HFFc6 (cell line): ENCODE measurements around the gene GRIA4. TPM values are rescaled to one million over a fixed set of nuclear protein-coding genes. Genes with fewer than 3 reads are reported as not detected.

Experiments used
- DNase-seq: peaks from one replicate; pipeline ENCODE4 v3.0.0-alpha.2; 2018
- H3K27ac Mint-ChIP-seq: 2 replicates; pipeline ENCODE4 v1.8.0; 2020; ENCODE audit warnings: mild to moderate bottlenecking, mixed read lengths
- H3K27me3 Mint-ChIP-seq: 2 replicates; pipeline ENCODE4 v1.8.0; 2021; ENCODE audit warnings: mild to moderate bottlenecking, moderate library complexity, mixed read lengths; ENCODE audit not compliant: insufficient read depth
- H3K36me3 Mint-ChIP-seq: 2 replicates; pipeline ENCODE4 v1.8.0; 2021; ENCODE audit warnings: low read depth, mixed read lengths
- H3K4me1 Mint-ChIP-seq: 2 replicates; pipeline ENCODE4 v1.8.0; 2020; ENCODE audit warnings: low read depth, mixed read lengths
- H3K4me3 Mint-ChIP-seq: 2 replicates; pipeline ENCODE4 v1.8.0; 2020; ENCODE audit warnings: mild to moderate bottlenecking, moderate library complexity, mixed read lengths
- H3K9me3 Mint-ChIP-seq: 2 replicates; pipeline ENCODE4 v1.8.0; 2020; ENCODE audit warnings: mild to moderate bottlenecking, mixed read lengths
- total RNA-seq, 6 experiments: library from RNA; stranded (reverse); fragmentation: NEBNext Ultra II Directional; extraction: Animal tissue kit (Norgen Biotek cat#: 25700); gene quantifications; 2 replicates in 1 of 6; 3 replicates in 5 of 6; pipeline ENCODE4 v1.2.3, GENCODE V29; 2021
- TF ChIP-seq, protein P1 (sequence below): fragments of 200-600 bp; sonication (generic); IDR thresholded peaks from 2 replicates; pipeline ENCODE4 v1.5.0; 2021; ENCODE audit warnings: antibody characterized with exemption, mild to moderate bottlenecking

GRIA4 gene
- total RNA-seq, 6 experiments from 2014 or later, result not detected

DNA sequence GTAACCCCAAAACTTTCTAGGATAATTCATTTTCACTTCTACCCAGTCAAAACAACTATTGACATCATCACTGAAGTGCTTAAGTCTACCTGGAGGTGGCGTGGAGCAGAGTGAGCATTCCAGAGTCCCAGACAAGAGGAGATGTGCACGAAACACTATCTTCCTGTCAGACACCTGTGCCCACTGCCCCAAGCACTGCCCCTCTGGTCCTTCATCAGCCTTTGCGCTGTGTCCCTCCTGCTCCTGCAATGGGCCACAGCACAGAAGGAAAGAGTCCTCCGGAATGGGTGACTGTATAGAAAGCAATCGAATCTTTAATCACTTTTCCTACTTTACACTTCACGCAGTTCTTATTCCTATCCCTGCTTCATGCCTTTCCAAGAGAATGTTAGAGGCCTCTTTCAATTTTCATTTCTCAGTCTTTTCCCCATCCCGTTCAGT is 512 bp upstream of the GRIA4 start:
- H3K27ac Mint-ChIP-seq, result no peak overlapping the region
- peaks cover 30% of the 10 kb centered on the region for H3K27me3 Mint-ChIP-seq
- H3K36me3 Mint-ChIP-seq, result no peaks in the 10 kb centered on the region
- peak overlapping the region; percentile 85 for H3K4me3 Mint-ChIP-seq
- DNase-seq, result no peak
- peaks cover 29% of the 10 kb centered on the region for H3K4me1 Mint-ChIP-seq
- H3K9me3 Mint-ChIP-seq, result no peaks in the 10 kb centered on the region
- TF ChIP-seq, protein P1, sequence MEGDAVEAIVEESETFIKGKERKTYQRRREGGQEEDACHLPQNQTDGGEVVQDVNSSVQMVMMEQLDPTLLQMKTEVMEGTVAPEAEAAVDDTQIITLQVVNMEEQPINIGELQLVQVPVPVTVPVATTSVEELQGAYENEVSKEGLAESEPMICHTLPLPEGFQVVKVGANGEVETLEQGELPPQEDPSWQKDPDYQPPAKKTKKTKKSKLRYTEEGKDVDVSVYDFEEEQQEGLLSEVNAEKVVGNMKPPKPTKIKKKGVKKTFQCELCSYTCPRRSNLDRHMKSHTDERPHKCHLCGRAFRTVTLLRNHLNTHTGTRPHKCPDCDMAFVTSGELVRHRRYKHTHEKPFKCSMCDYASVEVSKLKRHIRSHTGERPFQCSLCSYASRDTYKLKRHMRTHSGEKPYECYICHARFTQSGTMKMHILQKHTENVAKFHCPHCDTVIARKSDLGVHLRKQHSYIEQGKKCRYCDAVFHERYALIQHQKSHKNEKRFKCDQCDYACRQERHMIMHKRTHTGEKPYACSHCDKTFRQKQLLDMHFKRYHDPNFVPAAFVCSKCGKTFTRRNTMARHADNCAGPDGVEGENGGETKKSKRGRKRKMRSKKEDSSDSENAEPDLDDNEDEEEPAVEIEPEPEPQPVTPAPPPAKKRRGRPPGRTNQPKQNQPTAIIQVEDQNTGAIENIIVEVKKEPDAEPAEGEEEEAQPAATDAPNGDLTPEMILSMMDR, result peak; percentile 54

GRCh38 chr11:105610871-105611571 is 1.1 kb downstream of the GRIA4 start:
- TF ChIP-seq, protein P1, result no peak
- H3K4me1 Mint-ChIP-seq, result peaks cover 29% of the 10 kb centered on the region
- H3K36me3 Mint-ChIP-seq, result no peaks in the 10 kb centered on the region
- no peaks in the 10 kb centered on the region for H3K9me3 Mint-ChIP-seq
- H3K27me3 Mint-ChIP-seq, result peaks cover 27% of the 10 kb centered on the region
- peak overlapping the region; percentile 85 for H3K4me3 Mint-ChIP-seq
- DNase-seq, result no peak
- H3K27ac Mint-ChIP-seq, result no peak overlapping the region

DNA sequence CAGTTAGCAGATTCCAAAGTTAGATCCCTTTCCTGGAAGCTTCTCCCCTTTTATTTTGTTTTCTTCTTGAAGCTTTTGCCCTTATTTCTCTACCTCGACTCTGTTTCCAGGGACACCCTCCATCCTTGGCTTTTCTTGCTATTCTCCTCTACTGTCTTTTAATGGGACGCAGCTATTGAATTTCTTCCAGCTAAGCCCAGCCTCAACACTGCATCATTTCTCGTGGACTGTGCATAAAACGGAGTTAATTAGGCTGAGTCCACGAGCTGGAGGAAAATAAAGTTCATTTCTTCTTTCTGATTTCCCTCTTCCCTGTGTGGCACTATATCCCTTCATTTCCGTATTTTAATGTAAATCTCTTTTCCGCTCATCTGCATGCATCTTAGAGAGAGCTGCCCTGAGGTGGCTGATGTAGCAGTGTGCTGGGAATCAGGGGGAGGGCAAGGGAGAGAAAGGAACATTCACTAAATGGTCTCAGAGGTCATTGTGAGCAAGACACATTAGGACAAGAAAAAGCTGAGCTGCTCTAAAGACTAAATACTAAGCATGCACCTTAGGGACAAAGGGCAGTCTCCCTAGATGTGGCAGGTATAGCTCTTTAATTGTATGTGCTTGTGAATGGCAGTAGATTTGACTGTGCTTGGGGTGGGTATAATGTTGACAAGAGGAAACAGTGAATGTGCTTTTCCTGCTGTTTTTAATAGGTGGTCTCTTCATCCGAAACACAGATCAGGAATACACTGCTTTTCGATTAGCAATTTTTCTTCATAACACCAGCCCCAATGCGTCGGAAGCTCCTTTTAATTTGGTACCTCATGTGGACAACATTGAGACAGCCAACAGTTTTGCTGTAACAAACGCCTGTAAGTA is 1.9 kb downstream of the GRIA4 start:
- H3K4me3 Mint-ChIP-seq, result peak overlapping the region; percentile 31; the same call in 1 of the 2 replicates
- H3K9me3 Mint-ChIP-seq, result no peaks in the 10 kb centered on the region
- no peaks in the 10 kb centered on the region for H3K36me3 Mint-ChIP-seq
- TF ChIP-seq, protein P1, result no peak
- H3K4me1 Mint-ChIP-seq, result peaks cover 29% of the 10 kb centered on the region
- H3K27me3 Mint-ChIP-seq, result peaks cover 27% of the 10 kb centered on the region
- no peak for DNase-seq
- H3K27ac Mint-ChIP-seq, result no peak overlapping the region

DNA sequence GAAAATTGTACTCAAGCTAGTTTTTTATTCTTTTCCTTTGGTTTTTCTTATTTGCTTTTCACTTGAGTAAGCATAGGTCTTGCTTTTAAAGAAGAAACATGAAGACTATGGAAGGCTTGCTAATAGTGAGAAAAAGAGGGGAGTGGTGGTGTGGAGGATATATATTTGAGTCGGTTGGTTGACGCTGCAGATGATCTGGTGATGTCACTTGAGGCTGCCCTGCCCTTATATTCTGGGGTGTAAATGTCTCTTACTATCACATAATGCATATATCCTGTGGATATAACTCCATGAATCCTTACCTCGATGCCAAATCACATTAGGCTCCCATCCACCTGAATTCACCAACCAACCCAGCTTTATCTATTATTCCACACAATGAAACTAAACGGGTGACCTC is 2.9 kb downstream of the GRIA4 start:
- Mint-ChIP-seq H3K27me3 (peaks cover 27% of the 10 kb centered on the region), H3K36me3 (no peaks in the 10 kb centered on the region), H3K4me3 (no peak overlapping the region), H3K9me3 (no peaks in the 10 kb centered on the region), H3K4me1 (peaks cover 29% of the 10 kb centered on the region), H3K27ac (no peak overlapping the region)
- DNase-seq, result no peak
- TF ChIP-seq, protein P1, result no peak

DNA sequence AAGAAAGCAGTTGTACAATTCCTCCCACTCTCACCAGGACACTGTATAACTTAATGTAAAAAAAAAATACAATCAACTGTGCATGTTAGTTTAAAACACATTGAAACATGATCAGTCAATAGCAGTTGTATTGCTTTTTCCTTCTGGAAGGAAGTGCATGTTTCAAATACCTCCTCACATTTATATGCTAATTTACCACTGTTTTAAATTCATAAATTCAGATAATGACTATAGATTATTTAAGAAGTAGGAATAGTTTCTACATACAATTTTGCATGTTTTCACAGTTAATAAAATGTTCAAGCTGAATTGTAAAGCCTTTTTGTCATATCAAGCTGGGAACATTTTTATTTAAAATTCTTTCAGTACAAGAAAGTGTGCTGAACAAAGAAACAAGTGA is 3.3 kb downstream of the GRIA4 start:
- Mint-ChIP-seq H3K27me3 (peaks cover 27% of the 10 kb centered on the region), H3K4me1 (peaks cover 29% of the 10 kb centered on the region), H3K4me3 (no peak overlapping the region), H3K36me3 (no peaks in the 10 kb centered on the region), H3K9me3 (no peaks in the 10 kb centered on the region), H3K27ac (no peak overlapping the region)
- no peak for DNase-seq
- TF ChIP-seq, protein P1, result no peak
